Stimulated activated naive CD8-positive, alpha-beta T cell treated with anti-CD3 and anti-CD28 coated beads, Interleukin-15, amount 100 ng/mL, for 72 hours (primary cell): Measurements from ENCODE around the gene DPYSL4.

ENCODE experiments used
- ATAC-seq: fragments of 150-1000 bp; cut with Tn5 transposase; 2 replicates; pipeline ENCODE4 v1.10.0; 2021; ENCODE audit warnings: mild to moderate bottlenecking, moderate library complexity
- DNase-seq, 2 donors: peaks; one replicate each; pipeline ENCODE4 v3.0.0; 2021 to 2022
- H3K27ac Mint-ChIP-seq, 2 donors: one replicate each; pipeline ENCODE4 v1.8.0; 2022; ENCODE audit warnings: mild to moderate bottlenecking in 2 of 2, mixed read lengths in 2 of 2, moderate library complexity in 2 of 2
- H3K27me3 Mint-ChIP-seq: one replicate; pipeline ENCODE4 v1.8.0; 2022; ENCODE audit warnings: mixed read lengths
- H3K4me1 Mint-ChIP-seq: one replicate; pipeline ENCODE4 v1.8.0; 2022; ENCODE audit warnings: mild to moderate bottlenecking, mixed read lengths
- H3K4me3 Mint-ChIP-seq, 2 donors: one replicate each; pipeline ENCODE4 v1.8.0; 2022; ENCODE audit warnings: mild to moderate bottlenecking in 2 of 2, mixed read lengths in 2 of 2, moderate library complexity in 1 of 2
- H3K9me3 Mint-ChIP-seq, 2 donors: one replicate each; pipeline ENCODE4 v1.8.0; 2022; ENCODE audit warnings: mixed read lengths in 2 of 2

DPYSL4 gene

DNA sequence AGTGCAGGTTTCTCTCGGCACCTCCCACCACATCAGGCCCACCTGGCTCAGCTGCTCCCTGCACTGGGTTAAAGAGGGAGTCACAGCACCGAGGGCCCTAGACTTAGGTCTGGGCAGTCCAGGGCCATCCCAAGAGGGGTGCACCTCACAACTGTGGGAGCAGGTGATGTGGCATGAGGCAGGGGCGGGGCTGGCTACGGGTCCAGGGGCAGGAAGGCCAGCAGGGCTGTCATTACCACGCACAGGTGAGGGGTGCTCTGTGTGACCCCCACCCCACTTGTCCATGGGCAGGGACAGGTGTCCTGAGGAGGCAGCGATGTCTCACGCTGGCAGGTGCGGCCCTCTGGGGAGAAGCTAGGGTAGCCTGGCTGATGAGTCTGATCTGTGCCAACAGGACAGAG lies 40.5 kb upstream of the DPYSL4 start:
- DNase-seq (no peak), ATAC-seq (no peak)
- Mint-ChIP-seq H3K27me3 (peaks cover 19% of the 10 kb centered on the region), H3K4me3 (no peak overlapping the region), H3K4me1 (no peaks in the 10 kb centered on the region), H3K9me3 (no peaks in the 10 kb centered on the region), H3K27ac (no peak overlapping the region)

DNA sequence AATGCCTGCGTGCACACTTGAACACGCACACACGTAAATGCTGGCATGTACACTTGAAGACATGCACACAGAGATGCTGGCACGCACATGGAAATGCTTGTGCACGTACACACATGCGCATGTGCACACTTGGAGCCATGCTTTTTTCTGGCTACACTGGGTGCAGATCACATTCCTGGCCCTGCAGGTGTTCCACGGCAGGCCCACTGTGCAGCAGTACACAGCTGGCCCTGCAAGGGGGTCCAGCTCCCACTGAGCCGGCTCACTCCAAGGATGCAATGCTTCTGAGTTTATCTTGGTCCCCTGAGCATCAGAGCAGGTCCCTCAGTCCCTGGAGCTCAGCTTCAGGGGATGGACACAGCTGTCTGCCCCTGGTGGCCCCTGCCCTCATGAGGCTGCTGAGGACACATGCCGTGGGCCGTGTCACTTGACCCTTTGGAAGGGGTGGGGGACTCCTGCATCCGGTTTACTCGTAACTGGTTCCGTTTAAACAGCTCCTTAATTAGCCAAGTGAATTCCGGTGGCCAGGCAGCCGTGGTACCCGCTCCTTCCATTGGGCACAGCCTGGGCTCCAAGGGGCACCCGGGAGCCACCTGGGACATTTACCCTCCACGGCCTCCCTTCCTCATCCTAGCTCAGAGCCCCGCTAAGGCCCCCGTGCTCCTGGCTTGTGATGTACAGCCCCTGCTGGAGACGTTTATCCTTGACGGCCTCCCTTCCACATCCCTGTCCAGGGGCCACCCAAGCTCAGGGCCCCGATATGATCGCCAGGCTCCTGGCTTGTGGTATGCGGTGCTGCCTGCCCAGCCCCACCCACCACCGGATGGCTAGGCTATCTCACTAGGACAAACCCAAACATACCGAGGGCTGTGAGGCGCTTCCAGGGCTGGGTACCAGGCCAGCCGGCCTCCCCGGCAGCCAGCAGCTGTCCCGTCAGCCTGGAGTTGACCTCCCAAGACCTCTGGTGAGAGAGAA lies 39.5 kb upstream of the DPYSL4 start:
- no peak for DNase-seq
- H3K4me3 Mint-ChIP-seq, result no peak overlapping the region
- no peaks in the 10 kb centered on the region for H3K9me3 Mint-ChIP-seq
- peaks cover 19% of the 10 kb centered on the region for H3K27me3 Mint-ChIP-seq
- H3K4me1 Mint-ChIP-seq, result no peaks in the 10 kb centered on the region
- H3K27ac Mint-ChIP-seq, result no peak overlapping the region
- ATAC-seq, result no peak

DNA sequence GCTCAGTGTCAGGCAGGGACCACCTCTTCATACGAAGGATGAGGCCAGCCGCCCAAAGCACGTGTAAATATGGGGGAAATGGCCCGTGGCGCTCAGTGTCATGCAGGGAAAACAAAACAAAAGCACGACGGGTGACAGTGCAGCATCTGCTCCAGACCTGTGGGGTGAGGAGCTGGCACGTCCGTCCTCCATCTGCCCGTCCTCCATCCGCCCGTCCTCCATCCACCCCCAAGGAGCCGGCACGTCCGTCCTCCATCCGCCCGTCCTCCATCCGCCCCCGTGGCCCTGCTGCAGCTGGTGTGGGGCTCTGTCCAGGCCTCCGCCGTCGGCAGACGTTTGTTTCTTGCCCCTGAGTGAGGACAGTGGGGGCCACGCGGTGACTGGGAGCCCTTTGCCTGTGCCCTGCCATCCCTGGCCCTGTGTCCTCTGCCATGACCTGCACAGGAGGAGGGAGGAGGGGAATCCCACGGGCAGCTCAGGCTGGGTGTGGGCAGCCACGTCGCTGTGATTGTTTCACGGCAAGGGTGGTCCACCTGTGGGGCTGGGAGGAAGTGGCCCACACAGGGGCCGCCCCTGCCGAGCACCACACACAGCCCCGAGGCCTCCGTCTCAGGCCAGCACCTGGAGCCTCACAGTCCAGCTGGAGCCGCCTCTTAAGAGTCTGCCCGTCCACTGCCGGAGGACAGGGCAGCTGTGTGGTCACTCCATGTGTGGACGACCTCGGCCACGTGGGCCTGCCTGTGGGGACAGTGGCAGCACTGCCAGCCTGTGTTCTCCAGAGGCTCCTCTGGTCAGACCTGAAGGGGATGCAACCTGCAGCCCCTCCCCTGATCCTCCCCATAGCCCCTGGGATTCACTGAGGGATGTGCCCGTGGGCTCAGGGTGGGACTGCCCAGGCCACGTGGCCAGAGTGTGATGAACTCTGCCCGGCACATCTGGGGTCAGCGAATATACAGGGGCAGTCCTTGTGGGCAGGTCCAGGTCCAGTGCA lies 38.2 kb upstream of the DPYSL4 start:
- no peaks in the 10 kb centered on the region for H3K9me3 Mint-ChIP-seq
- no peak overlapping the region for H3K4me3 Mint-ChIP-seq
- ATAC-seq (peak; percentile 3), DNase-seq (no peak)
- H3K4me1 Mint-ChIP-seq, result no peaks in the 10 kb centered on the region
- H3K27ac Mint-ChIP-seq, result no peak overlapping the region
- peaks cover 14% of the 10 kb centered on the region for H3K27me3 Mint-ChIP-seq

DNA sequence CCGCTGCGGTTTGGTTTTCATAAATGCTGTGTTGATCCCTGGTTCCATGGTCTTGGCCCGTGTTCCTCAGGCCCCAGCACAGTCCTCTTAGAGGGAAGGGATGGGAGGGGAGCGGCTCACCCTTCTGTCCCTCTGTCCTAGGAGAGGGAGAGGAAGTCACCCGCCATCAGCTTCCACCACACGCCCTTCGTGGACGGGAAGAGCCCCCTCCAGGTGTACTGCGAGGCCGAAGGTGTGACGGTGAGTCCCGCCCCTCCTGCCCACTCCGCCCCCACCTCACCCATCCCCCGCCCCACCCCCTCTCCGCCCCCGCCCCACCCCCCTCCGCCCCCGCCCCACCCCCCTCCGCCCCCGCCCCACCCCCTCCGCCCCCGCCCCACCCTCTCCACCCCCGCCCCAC lies 37.5 kb upstream of the DPYSL4 start:
- Mint-ChIP-seq H3K4me1 (no peaks in the 10 kb centered on the region), H3K4me3 (no peak overlapping the region), H3K9me3 (no peaks in the 10 kb centered on the region), H3K27ac (no peak overlapping the region), H3K27me3 (peaks cover 6% of the 10 kb centered on the region)
- DNase-seq (no peak), ATAC-seq (peak; percentile 16)

DNA sequence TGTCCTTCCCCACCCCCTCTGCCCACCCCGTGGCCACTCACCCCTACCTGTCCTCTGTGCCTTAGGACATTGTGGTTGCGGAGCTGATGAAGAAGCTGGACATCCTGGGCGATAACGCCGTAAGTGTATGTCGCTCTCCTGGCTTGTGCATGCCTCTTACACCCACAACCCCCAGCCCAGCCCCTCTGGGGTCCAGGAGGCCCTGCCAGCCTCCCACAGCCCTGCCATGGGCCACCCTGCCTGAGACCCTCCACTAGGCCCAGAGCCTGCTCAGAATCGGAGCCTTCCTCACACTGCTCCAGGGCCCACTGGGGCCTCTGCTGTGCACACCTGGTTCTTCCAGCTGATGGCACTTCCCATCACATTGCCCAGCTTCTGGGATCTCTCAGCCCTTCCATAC lies 36.8 kb upstream of the DPYSL4 start:
- Mint-ChIP-seq H3K9me3 (no peaks in the 10 kb centered on the region), H3K27me3 (peaks cover 4% of the 10 kb centered on the region)

DNA sequence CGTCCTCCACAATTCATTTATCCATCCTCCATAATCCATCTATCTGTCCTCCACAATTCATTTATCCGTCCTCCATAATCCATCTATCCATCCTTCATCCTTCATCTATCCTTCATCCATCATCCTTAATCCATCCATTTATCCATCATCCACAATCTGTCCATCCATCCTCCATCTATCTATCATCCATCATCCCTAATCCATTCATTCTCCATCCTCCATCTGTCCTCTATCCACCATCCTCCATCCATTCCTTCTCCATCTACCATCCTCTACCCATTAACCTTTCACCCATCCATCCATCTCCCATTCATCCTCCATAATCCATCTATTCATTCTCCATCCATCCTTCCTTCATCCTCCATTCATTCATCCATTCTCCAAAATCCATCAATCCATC lies 36.0 kb upstream of the DPYSL4 start:
- Mint-ChIP-seq H3K4me3 (no peak overlapping the region), H3K27me3 (no peaks in the 10 kb centered on the region), H3K4me1 (no peaks in the 10 kb centered on the region), H3K9me3 (no peaks in the 10 kb centered on the region), H3K27ac (no peak overlapping the region)
- DNase-seq (no peak), ATAC-seq (no peak)

More for the DNA sequence above, 36.8 kb upstream of the DPYSL4 start:
- no peak for ATAC-seq
- Mint-ChIP-seq H3K4me1 (no peaks in the 10 kb centered on the region), H3K4me3 (no peak overlapping the region), H3K27ac (peak overlapping the region in 1 of 2 donors; percentile 36)
- DNase-seq, result no peak

DNA sequence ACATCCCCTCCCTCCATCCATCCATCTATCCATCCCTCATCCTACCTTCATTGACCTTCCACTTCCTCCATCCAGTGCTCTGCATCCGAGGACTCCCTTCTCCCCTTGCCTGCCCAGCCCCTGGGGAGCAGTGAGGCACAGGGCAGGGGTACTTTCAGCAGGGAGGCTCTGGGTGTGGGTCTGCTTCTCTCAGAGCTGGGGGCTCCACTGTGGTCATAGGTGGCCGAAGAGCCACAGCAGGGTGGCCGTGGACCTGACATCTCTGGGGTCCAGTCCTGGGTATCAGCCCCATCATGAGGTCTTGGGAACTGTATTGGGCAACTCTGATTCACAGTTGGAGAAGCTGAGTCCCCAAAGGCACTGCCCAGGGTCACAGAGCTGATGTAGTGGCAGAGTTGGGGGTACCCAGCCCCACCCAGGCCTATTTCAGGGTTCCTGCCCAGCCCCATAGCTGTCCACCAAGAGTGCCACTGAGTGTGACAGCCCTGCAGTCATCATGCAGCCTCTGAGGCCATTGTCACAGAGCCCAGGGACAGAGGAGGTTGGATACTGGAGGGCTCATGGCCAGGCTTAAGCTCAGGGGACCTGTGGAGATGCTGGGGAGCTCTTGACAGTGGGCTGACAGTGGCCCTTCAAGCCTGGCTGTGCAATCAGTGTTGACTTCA lies 35.3 kb upstream of the DPYSL4 start:
- ATAC-seq (no peak), DNase-seq (no peak)
- Mint-ChIP-seq H3K4me1 (no peaks in the 10 kb centered on the region), H3K27ac (no peak overlapping the region), H3K4me3 (no peak overlapping the region), H3K27me3 (no peaks in the 10 kb centered on the region), H3K9me3 (no peaks in the 10 kb centered on the region)

DNA sequence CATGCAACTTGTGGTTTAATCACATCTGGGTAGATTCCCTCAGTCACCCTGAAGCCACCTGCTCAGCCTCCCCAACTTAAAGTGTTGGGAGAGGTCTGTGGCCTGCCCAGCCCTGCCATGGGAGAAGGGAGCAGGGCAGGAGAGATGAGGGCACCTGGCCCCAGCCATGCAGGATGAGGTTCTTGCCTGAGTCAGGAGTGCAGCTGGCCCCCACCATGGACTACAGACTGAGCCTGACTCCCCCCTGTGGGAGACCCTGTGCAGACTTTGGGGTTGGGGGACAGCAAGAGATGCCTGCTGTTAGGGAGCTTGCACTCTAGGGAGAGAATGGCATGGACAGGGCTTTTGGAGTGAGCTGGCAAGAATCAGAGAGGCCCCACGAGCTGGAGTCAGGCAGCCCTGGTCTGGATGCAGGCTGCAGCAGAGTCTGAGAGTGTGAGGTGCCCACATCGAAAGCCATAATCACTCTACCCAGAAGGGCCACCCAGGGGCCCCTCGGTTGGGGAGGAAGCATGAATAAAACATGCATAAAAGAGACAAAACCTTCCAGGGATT lies 34.7 kb upstream of the DPYSL4 start:
- no peaks in the 10 kb centered on the region for H3K4me1 Mint-ChIP-seq
- ATAC-seq (no peak), DNase-seq (no peak)
- H3K27ac Mint-ChIP-seq, result no peak overlapping the region
- H3K27me3 Mint-ChIP-seq, result no peaks in the 10 kb centered on the region
- H3K9me3 Mint-ChIP-seq, result no peaks in the 10 kb centered on the region
- no peak overlapping the region for H3K4me3 Mint-ChIP-seq

DNA sequence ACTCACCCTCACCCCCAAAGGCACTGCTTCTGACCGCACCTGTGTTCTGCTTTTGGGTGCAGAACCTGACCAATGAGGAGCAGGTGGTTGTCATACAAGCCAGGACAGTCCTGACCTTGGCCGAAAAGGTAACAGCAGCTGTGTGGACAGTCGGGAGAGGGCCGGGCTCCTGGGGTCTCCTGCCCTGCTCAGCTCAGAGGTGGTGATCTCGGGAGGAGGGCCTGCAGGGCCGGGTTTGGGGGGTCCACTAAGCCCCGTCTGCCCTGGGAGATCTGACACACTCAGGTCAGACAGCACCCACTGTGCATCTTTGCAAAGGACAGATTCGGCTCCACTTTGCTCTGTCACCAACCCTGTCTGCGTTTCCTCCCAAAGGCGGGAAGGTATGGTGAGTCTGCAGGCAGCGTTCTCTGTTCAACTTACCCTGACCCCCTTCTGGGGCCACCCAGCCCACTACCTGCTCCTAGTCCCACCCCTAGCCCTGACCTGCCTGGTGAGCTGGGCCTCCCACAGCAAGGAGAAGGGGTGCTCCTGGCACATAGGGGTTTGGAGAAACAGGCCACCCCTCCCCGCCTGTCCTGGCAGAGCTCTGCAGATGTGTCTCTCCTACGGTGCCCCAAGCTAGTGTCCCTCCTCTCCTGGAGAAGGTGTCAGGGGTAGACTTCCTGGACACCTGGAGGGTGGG lies 33.7 kb upstream of the DPYSL4 start:
- DNase-seq (no peak), ATAC-seq (peak; percentile 8)
- Mint-ChIP-seq H3K4me1 (peaks cover 2% of the 10 kb centered on the region), H3K9me3 (no peaks in the 10 kb centered on the region), H3K27me3 (no peaks in the 10 kb centered on the region), H3K27ac (no peak overlapping the region), H3K4me3 (no peak overlapping the region)

DNA sequence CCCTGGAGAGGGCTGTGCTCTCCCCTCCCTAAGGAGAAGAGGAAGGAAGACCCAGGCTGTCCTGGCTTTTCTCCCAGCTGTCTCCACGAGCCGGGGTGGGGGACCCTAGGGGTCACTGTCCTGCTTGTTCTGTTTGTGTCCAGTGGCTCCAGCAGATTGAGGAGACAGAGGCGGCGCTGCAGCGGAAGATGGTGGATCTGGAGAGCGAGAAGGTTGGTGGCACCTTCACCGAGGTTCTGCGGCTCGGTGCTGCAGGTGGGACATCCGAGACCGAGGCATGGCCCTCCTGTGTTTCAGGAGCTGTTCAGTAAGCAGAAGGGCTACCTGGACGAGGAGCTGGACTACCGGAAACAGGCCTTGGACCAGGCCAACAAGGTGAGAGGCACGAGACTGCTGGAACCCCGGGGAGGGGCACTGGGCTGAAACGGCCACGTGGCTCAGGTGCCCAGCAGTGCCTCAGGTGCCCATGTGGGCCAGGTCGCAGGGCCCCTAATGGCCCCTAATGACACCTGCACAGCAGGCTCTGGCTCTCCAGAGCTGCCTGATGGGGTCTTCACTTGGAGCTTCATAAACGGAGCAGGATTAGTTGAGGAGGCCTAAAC lies 33.0 kb upstream of the DPYSL4 start:
- DNase-seq (no peak), ATAC-seq (no peak)
- Mint-ChIP-seq H3K27ac (no peak overlapping the region), H3K4me1 (peaks cover 8% of the 10 kb centered on the region), H3K9me3 (no peaks in the 10 kb centered on the region), H3K27me3 (no peaks in the 10 kb centered on the region), H3K4me3 (no peak overlapping the region)

DNA sequence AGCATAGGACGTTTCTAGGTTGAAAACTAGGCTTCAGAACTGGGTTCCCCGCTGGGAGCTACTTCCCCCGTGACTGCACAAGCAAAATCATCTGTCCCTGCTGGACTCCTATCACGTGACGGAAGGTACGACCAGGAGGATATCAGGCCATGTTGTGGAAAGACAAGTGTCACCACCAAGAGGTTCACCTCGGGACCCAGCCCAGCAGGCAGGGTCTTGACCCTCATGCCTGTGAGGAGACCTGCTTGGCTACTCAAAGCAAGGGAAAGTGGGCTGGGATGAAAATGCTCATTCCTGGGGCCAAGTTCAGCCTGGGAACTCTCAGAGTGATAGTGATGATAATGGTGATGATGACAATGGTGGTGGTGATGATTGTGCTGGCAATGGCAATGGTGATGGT lies 32.3 kb upstream of the DPYSL4 start:
- DNase-seq, result no peak
- Mint-ChIP-seq H3K4me1 (peaks cover 15% of the 10 kb centered on the region), H3K4me3 (no peak overlapping the region), H3K27me3 (no peaks in the 10 kb centered on the region), H3K27ac (no peak overlapping the region), H3K9me3 (no peaks in the 10 kb centered on the region)
- ATAC-seq, result no peak

DNA sequence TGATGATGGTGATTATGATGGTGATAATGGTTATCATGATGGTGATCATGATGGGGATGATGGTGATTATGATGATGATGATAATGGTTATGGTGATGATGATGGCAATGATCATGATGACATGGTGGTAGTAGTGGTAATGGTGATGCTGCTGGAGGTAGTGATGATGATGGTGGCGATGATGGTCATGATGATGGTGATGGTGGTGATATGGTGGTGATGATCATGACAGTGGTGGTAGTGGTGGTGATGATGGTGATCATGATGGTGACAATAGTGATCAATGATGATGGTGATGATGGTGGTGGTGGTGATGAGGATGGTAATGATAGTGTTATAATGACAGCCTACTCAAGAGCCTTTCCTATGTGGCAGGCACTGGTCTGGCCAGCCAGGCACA lies 31.8 kb upstream of the DPYSL4 start:
- Mint-ChIP-seq H3K27me3 (no peaks in the 10 kb centered on the region), H3K4me1 (peaks cover 17% of the 10 kb centered on the region), H3K27ac (no peak overlapping the region), H3K4me3 (no peak overlapping the region), H3K9me3 (no peaks in the 10 kb centered on the region)
- DNase-seq (no peak), ATAC-seq (no peak)

DNA sequence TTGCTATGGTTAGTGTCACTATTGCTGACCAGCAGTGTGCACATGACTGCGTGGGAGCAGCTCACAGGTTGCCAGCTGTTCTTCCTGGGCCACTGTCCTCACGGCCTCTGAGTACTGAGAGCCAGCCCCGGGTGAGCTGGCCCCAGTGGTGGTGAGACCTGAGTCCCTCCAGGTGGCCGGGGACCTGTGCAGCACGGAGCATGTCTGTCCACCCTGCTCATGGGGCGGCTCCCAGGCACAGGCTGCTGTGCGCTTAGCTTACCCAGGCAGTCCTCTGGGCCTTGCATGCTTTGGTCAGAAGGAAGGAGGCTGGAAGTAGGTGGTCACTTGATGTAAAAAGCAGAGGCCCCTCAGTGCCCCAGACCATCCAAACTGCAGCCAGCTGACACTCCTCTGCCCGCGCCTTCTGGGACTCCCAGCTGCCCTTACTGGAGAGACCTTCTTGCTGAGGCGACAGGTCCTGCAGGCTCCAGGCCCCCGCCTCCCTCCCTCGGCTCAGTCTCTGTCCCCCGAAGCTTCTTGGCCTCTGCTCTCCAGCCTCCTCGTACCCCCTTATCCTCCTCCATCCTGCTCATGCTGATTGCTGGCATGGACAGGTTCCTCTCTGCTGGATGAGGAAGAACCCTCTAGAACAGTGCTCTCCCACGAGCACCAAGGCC lies 30.9 kb upstream of the DPYSL4 start:
- DNase-seq, result no peak
- Mint-ChIP-seq H3K4me1 (peaks cover 17% of the 10 kb centered on the region), H3K27me3 (no peaks in the 10 kb centered on the region), H3K9me3 (no peaks in the 10 kb centered on the region), H3K27ac (no peak overlapping the region), H3K4me3 (no peak overlapping the region)
- no peak for ATAC-seq

DNA sequence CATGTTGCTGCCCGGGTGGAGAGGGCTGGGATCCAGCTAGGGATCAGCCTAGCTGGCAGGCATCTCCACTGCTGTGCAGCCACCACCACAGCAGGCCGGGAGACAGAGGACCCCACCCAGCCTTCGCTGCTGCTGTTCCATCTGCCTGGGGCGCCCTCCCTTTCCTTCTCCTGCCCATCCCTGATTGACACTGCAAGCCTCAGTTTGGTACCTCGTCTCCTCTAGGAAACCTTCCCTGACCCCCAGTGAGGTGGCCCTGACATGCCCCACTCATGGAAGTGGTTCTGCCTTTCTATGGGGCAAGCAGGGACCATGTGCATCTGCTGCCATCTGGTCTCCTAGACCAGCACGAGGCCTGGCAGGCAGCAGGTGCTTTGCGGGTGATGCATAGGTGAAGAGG lies 30.4 kb upstream of the DPYSL4 start:
- H3K27me3 Mint-ChIP-seq, result no peaks in the 10 kb centered on the region
- no peaks in the 10 kb centered on the region for H3K9me3 Mint-ChIP-seq
- no peak for DNase-seq
- H3K4me3 Mint-ChIP-seq, result no peak overlapping the region
- H3K4me1 Mint-ChIP-seq, result peaks cover 17% of the 10 kb centered on the region
- no peak for ATAC-seq
- no peak overlapping the region for H3K27ac Mint-ChIP-seq
